Muscle of back (tissue), 11 donors: Measurements from ENCODE around the gene PHKG1. TPM values are rescaled to one million over a fixed set of nuclear protein-coding genes. Genes with fewer than 3 reads are reported as not detected.
"Not testable (repeated sequence)": the region's sequence is repeated elsewhere in the genome, so short reads cannot be mapped to it uniquely, and the experiment has no call there.

ENCODE experiments used
- DNase-seq, 3 donors: peaks; one replicate each; pipeline versions ENCODE4 v3.0.0 to v3.0.0-alpha.2; 2013
- polyA plus RNA-seq, 10 donors: library from polyadenylated mRNA; unstranded; fragments of 120-200 nt; gene quantifications; one replicate each; pipeline ENCODE4 v1.2.1, GENCODE V29; 2013; ENCODE audit not compliant: insufficient read length in 10 of 10

PHKG1 gene
- polyA plus RNA-seq, 10 donors, result 14.7 to 60.1 (median 27.1) TPM

- DNase-seq, result no peak
Observed at GRCh38 chr7:56046721-56047445, 45.9 kb downstream of the PHKG1 start.

DNA sequence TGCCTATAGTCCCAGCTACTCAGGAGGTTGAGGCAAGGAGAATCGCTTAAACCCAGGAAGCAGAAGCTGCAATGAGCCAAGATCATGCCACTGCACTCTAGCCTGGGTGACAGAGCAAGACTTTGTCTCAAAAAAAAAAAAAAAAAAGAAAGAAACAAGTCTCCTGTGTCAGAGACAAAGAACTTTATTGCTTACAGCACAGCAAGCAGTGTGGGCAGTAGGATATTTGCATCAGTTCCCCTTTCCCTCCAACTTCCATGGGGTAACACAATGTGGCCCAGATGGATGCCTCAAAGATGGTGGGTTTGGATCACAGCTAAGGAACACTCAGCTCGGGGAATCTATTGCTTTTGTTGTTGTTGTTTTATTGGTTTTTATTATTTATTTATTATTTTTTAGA is 47.0 kb downstream of the PHKG1 start:
- not testable (repeated sequence) for DNase-seq

DNA sequence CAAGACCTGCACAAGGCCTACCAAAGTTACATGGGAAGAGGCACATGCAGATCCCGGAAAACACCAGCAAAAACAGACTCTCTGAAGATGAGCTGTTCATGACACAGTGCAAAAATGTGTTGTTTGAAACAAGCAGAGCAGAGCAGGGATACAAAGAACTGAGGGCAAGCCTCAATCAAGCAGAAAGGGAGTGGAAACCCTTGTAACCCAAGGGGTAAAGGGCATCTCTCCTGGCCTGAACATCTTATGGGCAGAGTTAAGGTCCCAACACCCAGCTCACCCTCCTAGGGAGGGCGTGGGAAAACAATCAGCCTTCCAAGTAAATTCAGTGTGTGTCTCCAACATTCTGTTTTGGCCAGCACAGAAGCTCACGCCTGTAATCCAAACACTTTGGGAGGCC is 52.0 kb downstream of the PHKG1 start:
- no peak for DNase-seq

DNA sequence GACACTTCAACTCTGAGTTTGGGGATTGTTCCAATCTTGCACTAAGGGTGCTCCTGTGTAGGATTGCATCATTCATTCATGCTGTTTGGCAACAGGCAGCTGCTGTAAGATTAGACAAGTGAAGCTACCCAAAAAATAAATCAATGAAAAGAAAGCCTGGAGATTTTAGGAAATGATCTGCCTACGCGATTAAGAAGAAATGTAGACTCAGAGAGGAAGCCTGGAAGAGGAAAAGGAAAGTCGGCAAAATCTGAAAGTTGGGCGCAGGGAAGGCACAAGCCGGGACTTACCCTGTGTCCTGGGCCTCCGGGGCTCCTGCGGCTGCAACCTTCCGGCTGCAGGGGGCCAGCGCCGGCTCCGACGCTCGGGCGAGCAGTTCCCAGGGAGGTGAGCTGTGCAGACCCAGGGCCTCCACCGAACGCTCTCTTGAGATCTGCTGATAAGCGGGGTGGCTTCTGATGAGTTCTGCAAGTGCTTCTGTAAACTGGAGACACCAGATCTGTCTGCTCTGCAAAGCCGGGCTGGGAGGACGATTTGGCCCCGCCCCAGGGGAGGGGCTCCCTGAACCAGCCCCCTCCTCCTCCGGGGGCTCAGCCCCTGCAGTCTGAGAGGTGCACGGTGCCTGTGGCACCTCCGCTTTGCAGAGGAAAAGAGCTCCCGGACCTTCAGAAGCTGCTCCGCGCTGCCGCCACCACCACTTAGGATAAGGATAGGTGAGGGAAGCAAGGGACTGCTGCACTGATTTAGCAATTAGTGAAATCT is 58.9 kb downstream of the PHKG1 start:
- DNase-seq, result peak; percentile 54 to 83 (median 65)

DNA sequence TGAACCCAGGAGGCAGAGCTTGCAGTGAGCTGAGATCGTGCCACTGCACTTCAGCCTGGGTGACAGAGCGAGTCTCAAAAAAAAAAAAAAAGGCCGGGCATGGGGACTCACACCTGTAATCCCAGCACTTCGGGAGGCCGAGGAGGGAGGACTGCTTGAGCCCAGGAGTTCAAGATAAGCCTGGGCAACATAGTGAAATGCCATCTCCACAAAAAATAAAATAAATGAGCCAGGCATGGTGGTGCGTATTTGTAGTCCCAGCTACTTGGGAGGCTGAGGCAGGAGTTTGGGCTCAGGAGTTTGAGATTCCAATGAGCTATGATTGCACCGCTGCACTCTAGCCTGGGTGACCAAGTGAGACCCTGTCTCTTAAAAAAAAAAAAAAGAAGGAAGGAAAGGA is 60.2 kb downstream of the PHKG1 start:
- DNase-seq, result not testable (repeated sequence)

GRCh38 chr7:56031556-56031955 is 61.2 kb downstream of the PHKG1 start:
- DNase-seq, result not testable (repeated sequence)

DNA sequence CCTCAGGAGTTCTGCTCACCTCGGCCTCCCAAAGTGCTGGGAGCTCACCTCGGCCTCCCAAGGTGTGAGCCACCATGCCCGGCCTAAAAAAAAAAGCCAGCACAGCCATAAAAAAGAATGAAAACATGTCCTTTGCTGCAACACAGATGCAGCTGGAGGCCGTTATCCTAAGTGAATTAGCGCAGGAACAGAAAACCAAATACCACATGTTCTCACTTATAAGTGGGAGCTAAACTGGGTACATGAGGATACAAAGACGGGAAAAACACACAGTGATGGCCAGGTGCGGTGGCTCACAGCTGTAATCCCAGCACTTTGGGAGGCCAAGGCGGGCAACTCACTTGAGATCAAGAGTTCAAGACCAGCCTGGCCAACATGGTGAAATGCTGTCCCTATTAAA is 62.4 kb downstream of the PHKG1 start:
- no peak for DNase-seq

Other genes starting within 250 kb of the PHKG1 start
- under 1 TPM; 0.05 to 0.39 (median 0.14) TPM for gene SEPTIN14, start 230.2 kb downstream of the PHKG1 start, polyA plus RNA-seq
- 1 to 10 TPM; 4.4 to 9.2 (median 7.3) TPM for gene ZNF713, start 205.5 kb downstream of the PHKG1 start, polyA plus RNA-seq
- 10 to 100 TPM; 12.7 to 16.2 (median 14.7) TPM for gene MRPS17, start 141.1 kb downstream of the PHKG1 start, polyA plus RNA-seq
- 100 to 1,000 TPM in 5 of 10 donors, 10 to 100 TPM in 5; 76.0 to 126 (median 101) TPM for gene NIPSNAP2, start 128.4 kb downstream of the PHKG1 start, polyA plus RNA-seq
- gene PSPH, start 41.5 kb downstream of the PHKG1 start, polyA plus RNA-seq, result 10 to 100 TPM; 13.3 to 25.5 (median 16.5) TPM
- gene CCT6A, start 41.2 kb downstream of the PHKG1 start, polyA plus RNA-seq, result 100 to 1,000 TPM; 122 to 172 (median 154) TPM
- gene SUMF2, start 28.7 kb downstream of the PHKG1 start, polyA plus RNA-seq, result 10 to 100 TPM; 34.5 to 65.8 (median 51.8) TPM
- 100 to 1,000 TPM; 203 to 292 (median 226) TPM for gene CHCHD2, start 13.5 kb upstream of the PHKG1 start, polyA plus RNA-seq
- gene NUPR2, start 23.5 kb upstream of the PHKG1 start, polyA plus RNA-seq, result not detected